HG03571 (cell line): Measurements from ENCODE around the gene HOXC10.

Experiments
- ATAC-seq: cut with Tn5 transposase; IDR thresholded peaks from one replicate; pipeline ENCODE4 v1.9.1; 2021; ENCODE audit not compliant: unreplicated experiment

Gene HOXC10

DNA sequence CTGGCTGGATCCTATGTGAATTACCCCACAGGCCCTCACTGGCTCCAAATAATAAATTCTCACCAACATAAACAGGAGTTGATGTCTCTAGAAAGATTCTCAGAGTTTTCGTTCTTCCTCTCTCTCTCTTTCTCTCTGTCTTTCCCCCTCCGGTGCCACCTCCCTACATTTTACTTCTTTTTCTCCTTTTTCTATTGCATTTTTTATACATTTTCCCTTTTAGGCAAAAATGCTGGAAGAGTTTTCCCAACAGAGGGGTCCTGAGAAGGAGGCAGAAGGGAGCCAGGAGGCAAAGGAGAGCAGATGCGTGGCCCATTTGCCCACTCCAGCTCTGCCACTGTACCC, 42.5 kb downstream of the HOXC10 start:
- no peak for ATAC-seq

DNA sequence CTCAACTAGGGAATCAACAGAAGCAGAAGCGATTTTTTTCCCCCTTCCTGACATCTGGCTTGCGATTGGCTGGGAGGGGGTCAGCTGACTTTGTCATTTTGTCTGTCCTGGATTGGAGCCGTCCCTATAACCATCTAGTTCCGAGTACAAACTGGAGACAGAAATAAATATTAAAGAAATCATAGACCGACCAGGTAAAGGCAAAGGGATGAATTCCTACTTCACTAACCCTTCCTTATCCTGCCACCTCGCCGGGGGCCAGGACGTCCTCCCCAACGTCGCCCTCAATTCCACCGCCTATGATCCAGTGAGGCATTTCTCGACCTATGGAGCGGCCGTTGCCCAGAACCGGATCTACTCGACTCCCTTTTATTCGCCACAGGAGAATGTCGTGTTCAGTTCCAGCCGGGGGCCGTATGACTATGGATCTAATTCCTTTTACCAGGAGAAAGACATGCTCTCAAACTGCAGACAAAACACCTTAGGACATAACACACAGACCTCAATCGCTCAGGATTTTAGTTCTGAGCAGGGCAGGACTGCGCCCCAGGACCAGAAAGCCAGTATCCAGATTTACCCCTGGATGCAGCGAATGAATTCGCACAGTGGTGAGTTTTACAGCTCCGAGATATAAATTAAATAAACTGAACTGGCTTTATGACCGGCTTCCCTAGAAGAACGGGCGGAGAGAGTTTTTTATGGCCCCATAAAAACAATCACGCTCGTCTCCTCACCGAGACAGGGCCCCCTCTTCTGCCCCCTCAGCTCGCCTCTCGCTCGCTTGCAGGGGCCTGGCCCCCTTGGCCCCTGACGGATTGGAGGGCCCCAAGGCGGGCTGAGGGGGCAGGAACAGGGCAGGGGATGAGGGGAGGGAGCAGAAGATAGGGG, 43.6 kb downstream of the HOXC10 start, which contains the start of gene HOXC6:
TSS of gene HOXC6 (plus strand) at position 127 of the 888 bp plus-strand sequence. CDS start at position 209, 82 bp downstream.
- ATAC-seq: no peak

GRCh38 chr12:54029529-54030441, 44.8 kb downstream of the HOXC10 start:
- no peak for ATAC-seq

GRCh38 chr12:54030442-54030801, 45.5 kb downstream of the HOXC10 start:
- ATAC-seq: no peak

- no peak for ATAC-seq
These were observed 46.0 kb downstream of the HOXC10 start for GRCh38 chr12:54030889-54031471.

DNA sequence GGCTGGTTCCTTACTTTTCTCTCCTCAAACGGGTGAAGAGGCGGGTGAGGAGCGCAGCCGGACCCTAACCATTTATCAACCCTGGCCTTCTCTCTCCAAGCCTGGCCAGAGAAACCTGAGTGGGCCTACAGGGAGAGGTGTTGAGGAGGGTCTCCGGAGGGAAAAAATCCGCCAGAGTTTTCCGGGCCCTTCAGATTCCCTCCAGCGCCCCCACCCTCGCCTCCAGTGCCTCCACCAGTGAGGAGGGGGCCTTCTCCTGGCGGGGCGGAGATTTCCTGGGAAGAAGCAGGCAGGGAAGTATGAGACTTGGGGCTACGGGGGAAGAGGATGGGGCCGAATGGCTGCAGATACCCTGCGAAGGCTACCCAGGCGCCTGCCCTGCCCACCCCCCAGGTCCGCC, 46.5 kb downstream of the HOXC10 start:
- no peak for ATAC-seq

DNA sequence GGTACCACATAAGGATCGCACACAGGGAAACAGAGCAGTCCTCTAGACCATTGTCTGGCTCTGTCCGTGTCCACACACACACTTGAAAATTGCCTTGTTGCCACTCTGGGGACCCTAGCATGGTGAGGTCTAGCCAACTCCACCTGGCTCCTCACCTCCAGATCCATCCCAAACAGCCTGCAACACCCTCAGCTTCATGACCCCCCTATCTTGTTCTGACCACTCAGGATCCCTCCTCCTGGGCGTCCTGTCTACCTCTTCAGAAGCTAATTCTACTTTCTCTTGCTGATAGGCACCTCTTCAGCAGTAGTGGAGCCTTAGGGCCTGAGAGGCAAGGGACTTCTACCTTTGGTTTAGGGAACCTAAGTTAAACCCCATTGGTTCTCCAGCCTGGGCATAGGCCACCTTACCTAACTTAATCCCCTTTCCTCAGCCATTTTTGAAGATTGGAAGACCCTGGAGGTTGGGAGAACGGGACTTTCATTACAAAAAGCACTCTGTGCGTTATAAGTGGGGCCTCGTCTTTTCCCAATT, 47.2 kb downstream of the HOXC10 start:
- no peak for ATAC-seq

DNA sequence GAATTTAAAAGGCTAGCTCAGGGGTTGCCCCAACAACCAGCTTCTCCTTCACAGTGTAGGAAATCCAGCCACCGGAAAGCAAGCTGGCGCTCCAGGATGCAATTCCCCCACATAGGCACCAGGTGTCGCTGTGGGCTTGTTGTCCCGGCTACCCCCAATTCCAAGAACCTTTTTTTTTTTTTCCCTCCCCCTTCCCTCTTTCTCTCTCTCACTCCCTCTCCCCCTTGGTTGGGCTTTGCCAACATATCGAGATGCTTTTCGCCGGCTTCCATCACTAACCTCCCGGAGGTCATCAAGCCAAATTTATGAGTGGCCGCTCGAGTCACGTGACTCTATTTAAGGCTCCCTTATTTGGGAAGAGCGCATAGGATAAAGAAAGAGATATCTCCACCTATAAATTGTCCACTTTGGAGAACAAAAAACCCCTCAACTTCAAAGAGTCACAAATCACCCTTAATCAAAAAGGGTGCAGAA, 47.7 kb downstream of the HOXC10 start, which contains the start of gene HOXC5:
TSS of gene HOXC5 (plus strand) at position 424 of the 474 bp plus-strand sequence. CDS start 73 bp downstream, outside the sequence.
- ATAC-seq: no peak

- ATAC-seq: no peak
These were observed 48.4 kb downstream of the HOXC10 start for GRCh38 chr12:54033106-54033979.

DNA sequence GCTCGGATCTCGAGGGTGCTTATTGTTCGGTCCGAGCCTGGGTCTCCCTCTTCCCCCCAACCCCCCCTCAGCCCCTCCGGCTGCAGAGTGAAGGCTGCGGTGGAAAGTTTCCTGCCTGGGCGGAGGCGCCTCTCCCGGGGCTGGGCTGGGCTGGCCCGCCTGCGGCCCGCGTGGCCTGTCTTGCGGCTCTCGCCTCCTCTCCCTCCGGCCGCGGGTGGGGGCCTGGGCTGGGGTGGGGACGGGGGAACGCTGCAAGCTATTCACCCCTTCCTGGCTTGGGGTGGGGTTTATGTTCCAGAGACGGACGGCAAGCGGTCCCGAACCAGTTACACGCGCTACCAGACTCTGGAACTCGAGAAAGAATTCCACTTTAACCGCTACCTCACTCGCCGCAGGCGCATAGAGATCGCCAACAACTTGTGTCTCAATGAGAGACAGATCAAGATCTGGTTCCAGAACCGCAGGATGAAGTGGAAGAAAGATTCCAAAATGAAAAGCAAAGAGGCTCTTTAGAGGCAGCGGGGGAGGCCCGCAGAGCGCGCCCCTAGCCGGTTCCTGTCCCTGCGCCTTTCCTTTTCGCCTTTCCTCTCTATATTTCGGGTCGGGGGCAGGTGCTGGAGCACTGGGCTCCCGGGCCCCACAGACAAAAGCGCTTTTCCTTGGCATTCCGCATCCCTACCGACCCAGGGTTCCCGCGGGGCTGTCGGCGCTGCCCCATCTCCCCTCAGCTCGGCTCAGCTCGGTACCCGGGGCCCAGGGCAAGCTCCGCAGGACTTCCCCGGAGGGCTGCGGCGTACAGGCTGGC, 49.2 kb downstream of the HOXC10 start:
- ATAC-seq: no peak

- no peak for ATAC-seq
These were observed 49.9 kb downstream of the HOXC10 start for GRCh38 chr12:54034785-54035310.

- no peak for ATAC-seq
These were observed 50.8 kb downstream of the HOXC10 start for GRCh38 chr12:54035568-54036264.

- ATAC-seq: no peak
These were observed 51.8 kb downstream of the HOXC10 start for GRCh38 chr12:54036620-54037359.

DNA sequence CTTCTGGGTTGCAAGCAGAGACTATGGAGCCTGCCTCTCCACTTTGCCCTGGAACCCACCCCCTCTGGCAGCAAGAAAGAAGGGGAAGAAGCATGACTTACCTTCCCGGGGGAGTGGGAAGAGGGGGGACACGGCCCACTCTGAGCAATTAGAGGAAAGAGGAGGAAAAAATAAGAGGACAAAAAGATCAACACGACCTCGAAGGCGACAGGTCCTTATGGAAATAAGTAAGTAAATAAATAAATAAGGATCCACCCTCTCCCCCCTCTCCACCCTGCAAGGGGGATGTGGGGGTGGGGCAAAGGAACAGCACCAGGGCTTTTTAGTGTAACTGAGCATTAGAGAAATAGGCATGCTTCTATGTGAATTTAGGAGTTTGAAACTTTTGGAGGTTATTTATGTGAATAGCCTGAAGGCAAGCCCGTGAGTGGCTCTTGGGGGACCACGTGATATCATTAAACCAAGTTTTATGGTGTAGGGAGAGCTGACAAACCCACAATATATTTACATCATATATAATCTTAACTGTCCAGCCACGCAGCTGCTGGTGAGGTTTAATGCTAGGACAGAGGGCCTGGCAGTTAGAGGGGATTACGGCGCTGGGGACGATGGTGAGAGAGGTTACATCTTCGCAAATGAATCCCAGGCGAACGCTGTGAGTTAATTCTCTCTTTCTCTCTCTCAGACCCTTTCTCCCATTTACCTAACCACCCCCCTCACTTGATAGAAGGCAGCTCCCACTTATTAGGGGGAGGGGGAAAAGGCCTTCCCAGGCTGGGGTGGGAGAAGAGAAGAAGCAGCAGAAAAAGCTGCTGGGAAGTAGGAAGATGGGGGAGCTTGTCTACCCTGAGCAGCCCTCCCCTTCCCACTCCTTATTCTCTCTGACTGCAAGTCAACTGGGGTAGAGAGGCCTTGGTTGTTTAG, 52.7 kb downstream of the HOXC10 start:
- ATAC-seq: no peak

DNA sequence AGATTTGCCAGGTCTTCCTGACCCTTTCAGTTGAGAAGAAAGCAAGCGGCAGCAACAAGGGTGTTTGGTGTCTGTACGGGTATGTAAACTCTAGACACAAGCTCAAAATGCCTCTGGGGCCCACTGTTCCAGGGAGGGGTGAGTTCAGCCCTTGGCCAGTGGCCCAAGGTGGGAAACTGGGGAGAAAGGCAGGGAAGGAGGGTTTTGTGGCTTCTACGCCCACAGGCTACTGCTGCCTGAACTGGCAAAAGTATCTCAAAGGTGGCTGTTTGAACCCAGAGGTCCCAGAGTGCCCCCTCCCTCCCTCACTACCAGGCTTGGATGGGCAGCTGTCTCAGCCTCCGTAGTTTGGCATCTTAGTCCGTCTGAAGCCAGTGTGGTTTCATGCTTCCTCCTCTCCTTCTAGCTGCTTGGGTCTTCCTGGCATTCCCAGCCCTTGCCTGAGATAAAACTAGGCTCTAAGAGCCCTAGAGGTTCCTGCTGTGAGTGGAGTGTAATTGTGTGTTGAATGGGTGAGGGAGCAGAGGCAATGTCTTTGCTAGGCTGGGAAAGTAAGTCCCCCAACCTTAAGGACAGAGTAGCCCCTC, 53.4 kb downstream of the HOXC10 start:
- ATAC-seq: no peak

DNA sequence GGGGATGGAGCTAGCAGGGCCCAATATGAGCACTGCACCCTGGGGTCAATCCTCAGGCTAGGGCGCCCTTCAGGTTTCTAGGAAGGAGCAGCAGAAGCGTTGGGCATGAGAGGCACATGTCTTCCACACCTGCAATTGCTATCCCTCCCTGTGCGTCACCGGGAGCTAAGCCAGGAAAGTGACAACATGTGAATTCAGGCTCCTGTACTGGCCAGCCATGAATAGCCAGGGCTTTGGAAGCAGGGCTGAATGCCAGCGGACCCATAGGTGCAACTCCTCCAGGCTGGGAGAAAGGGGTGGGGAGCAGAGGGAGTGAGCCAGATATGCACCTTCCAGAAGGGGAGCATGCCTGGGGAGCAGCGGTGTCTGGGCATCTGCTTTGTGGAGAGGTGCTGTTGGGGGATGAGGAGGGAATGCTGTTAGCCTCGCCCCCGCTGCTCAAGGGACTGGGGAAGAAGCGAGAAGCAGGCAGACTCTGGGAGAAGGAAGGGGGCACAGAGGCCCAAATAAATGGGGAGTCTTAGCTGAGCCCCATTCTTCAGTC, 54.0 kb downstream of the HOXC10 start:
- no peak for ATAC-seq
